SIG-M5 treated with dmso at 0.1 percent for 504 hours (cell line): ENCODE data around the gene CDKN1B.

ENCODE experiments used
- DNase-seq: peaks from one replicate; lab custom pipeline; 2025; ENCODE audit not compliant: unreplicated experiment; lab: John Stamatoyannopoulos, UW

The CDKN1B gene

DNA sequence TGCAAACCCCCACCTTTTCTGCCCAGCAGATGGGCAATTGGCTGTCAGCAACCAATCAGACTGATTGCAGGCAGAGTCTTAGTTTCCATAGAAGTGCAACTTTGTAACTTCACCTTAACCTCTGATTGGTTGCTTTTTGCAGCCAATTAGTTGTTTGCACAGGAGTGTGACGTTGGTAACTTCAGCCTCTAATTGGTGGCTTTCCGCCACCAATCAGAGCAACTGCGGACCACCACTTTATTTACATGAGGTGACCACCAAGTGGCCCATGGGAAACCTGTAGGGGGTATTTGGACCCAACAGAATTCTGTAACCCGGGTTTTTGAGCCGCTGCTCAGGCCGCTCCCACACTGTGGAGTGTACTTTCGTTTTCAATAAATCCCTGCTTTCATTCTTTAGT lies 32.3 kb downstream of the CDKN1B start:
- DNase-seq, result no peak

DNA sequence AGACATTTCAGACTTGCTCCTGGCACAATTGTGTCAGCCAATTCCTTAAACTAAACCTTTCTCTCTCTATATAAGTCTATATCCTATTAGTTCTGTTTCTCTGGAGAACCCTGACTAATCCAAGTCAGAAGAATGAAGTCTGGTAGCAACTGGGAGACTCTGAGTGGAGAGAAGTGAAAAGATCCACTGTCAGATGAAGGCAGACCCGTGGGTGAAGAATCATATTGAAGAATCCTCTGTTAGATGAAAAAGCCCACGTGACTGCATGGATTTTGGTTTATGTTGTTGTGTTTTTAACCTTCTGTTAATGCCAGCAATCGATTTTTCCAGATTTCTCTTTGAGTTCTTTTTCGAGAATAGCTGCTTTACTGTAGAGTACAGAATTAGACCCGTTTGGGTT lies 38.8 kb downstream of the CDKN1B start:
- no peak for DNase-seq

DNA sequence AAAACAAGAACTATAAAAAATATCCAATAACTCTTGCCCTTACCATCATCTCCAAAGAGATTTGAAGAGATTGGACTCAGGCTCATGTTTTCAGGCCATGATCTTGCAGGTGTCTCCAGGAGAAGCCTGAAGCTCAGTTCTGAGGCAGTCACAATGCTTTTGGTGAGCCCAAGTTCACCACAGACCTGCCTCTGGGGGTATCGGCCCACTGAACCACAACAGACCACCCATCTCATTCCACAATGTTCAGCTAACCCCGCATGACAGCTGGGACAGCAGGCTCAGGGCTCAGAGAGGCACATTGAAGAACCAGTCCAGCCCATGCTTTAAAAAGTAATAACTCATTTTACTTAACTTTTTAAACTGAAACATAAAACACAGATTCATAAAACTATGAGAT lies 40.0 kb downstream of the CDKN1B start:
- no peak for DNase-seq

DNA sequence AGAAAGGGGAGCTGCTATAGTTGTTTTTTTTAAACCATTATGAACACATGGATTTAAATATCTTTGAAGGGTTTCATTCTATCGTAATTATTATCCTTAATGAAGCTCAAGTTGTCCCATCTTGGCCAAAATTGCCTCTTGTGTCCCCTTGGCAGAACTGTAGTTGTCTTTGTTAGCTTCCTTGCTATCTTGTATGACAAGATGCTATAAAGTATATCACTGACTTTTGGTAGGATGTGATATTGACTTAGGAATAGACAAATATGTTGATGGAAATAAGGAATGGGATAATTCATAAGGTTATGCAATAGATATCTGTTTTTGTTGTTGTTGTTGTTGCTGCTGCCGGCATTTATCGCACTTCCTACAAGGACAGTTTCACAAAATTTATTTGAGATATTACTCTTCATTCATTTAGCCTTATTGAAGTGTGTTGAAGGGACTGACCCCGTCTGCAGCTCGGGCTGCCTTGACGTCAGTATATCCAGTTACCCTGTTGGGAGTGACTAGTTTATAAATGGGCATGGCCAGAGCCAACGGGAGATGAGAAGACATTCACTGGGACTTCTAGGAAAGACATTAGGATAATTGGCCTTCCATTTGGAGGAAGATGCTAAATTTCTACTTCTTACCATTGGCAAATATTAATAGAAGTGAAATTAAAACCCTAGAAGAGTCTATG lies 42.2 kb downstream of the CDKN1B start:
- DNase-seq, result no peak

DNA sequence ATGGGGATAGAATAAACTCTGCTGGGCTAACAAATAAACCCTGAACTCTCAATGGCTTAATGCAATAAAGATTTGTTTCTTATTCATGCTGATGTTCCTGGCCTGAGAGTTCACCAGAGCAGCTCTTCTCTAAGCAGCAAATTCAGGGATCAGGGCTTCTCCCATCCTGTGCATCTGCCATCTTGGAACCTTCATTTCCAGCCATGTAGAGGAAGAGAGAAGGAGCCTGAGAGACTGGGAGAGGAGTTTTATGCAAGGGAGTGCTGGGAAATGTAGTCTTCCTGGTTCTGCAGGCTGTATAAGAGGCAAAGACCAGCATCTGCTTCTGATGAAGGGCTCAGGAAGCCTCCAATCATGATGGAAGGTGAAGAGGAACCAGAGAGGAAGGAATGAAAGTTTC lies 47.7 kb downstream of the CDKN1B start:
- DNase-seq, result no peak

DNA sequence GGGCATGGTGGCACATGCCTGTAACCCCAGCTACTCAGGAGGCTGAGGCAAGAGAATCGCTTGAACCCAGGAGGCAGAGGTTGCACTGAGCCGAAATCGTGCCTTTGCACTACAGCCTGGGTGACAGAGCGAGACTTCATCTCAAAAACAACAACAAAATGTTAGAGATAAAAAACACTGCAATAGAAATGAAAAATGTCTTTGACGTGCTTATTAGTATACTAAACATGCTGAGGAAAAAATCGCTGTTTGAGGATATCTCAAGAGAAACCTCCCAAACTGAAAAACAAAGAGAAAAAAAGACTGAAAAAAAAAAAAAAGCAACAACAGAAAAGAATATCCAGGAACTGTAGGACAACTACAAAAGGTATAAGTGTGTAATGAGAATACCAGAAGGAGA lies 53.1 kb downstream of the CDKN1B start:
- no peak for DNase-seq
